Smooth muscle cell of the brain vasculature (primary cell): ENCODE measurements around the gene LYPLA2.
"Not testable (repeated sequence)": the region's sequence is repeated elsewhere in the genome, so short reads cannot be mapped to it uniquely, and the experiment has no call there.

Source experiments
- DNase-seq: peaks from one replicate; pipeline ENCODE4 v3.0.0-alpha.2; 2012; ENCODE audit warnings: low read depth, low spot score

The LYPLA2 gene

DNA sequence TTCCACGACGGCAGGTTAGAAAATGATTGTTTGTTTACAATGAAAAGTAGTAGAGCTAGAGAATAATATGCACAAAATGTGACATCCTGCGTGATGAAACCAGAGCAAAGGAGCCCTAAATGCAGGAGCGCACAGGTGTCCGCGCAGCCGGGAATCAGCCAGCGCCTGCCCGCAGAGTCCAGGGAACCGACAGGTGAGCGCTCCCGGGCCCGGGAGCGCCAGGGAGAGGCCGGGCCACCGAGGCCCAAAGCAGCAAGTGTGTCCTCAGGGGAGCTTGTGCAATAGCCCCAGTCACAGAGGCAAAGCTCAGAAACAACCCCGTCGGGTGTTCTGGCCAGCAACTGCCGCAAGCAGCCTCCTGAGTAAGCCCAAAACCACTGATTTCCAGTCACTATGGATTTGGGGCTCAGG is 10.4 kb downstream of the LYPLA2 start:
- DNase-seq: no peak

DNA sequence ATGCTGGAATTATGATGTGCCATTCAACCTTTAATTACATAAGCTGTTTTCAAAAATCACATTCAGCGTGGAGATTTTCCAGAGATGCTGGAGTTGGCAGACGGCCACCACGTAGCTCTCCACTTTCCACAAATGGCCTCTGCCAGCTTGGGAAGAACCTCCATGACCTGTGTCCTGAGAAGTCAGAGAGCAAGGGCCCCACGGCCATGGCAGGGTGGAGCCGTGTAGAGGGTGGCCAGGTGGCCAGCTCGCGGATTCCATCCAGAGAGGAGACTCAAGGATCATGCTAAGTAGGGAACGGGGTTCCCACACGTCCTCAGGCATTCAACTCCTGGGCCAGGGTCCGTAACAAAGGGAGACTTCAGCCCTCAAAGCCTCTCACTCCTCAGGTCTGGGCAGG is 10.9 kb downstream of the LYPLA2 start:
- no peak for DNase-seq

DNA sequence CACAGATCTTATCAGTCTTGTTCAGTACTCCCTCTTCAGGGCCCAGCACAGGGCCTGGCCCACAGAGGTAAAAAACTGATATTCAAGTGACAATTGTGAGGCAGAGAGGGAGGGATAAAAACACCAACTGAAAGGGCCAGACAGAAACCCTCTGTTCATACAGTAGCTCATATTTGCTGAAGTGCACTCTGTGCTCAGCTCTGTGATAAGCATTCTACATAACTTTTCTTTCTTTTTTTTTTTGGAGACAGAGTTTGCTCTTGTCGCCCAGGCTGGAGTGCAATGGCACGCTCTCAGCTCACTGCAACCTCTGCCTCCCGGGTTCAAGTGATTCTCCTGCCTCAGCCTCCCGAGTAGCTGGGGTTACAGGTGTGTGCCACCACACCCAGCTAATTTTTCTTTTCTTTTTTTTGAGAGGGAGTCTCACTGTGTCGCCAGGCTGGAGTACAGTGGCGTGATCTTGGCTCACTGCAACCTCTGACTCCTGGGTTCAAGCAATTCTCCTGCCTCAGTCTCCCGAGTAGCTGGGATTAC is 11.9 kb downstream of the LYPLA2 start:
- not testable (repeated sequence) for DNase-seq

DNA sequence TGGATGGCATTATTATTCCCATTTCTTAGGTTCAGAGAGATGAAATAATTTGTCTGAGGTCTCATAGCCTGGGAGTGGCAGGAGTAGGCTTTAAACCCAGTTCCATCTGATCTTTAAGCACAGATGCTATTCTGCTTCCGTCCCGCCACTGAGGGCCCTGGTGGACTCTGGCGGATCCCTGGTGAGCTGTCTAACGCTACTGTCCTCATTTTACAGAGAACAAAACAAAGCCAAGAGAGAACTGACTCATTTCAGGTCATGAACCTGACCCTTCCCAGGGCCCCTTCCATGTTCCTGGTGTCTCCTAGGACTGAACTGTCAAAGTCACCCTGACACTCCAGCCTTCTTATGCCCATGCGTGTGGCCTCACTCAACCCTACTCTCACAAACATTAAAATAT is 12.7 kb downstream of the LYPLA2 start:
- no peak for DNase-seq

DNA sequence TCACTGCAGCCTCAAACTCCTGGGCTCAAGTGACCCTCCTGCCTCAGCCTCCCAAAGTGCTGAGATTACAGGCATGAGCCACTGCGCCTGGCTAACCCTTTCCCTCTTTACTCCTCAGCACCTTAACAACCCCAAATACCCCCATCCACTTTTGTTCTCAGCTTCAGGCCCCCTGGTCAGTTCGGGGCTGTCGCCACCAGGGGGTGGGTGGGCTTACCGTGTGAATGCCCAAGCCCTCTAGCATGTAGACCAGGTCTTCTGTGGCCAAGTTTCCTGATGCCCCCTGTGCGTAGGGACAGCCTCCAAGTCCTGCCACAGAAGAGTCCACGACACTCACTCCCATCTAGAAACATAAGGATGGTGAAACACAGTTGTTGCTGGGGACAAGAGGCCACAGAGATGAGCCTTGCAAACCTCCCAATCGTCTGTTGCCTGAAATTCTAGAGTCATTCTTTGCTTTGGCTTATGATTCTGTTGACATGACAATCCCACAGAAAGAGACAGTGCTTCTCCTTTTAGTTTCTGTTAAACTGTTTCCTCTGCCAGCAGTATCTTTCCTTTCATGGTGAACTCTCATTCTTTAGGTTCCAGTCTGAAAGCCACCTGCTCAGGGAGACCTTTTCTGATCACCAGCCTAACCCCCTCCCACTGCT is 13.4 kb downstream of the LYPLA2 start:
- DNase-seq: no peak

DNA sequence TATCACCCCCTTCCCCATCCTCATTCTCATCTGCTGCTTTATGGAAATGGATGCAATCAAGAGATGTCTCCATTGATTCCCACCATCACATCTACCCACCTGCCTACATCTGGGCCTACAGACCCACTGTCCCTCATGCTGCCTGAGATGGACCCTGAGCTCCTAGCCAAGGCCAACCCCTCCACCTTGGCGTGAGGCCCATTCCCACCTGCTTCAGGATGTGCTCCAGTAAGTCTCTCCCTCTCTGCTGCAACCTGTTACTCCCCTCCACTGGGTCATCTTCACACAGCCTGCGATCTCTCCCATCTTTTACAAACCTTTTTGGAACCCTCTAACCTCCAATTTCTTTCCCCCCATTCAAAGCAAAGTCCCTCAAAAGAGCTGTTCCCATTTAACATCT is 14.1 kb downstream of the LYPLA2 start:
- no peak for DNase-seq

DNA sequence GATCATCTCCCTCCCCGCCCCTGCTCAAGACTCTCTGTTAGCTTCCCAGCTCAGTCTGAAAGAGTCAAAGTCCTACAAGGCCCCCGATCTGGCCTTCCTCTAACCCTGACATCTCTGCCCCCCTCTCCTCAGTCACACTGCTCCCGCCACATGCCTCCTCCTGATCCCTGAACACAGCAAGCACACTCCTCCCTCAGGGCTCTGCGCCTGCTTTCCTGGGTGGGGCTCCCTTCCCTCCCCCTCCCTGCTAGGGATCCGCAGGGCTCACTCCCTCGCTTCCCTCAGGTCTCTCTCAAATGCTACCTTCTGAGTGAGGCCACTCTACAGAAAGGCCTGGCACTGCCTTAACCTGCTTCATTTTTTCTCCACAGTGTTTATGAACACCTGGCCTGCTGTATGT is 15.3 kb downstream of the LYPLA2 start:
- no peak for DNase-seq

DNA sequence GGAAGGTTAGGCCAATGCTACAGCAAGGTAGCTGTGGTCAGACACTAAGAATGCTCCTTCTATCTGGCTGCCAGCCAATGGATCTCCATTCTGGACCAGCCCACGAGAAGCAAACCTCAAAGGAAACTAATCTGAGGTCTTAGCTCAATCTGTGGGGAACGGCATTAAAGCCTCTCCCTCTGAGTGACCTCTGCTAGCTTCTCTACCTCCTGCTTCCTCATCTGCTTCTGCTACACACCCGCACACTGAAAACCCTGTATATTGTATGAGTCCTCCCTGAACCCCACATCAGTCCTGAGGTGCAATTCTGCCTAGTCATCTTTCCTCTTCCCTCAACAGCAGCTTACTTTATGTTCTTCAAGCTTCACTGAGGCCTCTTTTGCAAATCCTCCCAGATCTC is 16.5 kb downstream of the LYPLA2 start:
- DNase-seq: no peak

DNA sequence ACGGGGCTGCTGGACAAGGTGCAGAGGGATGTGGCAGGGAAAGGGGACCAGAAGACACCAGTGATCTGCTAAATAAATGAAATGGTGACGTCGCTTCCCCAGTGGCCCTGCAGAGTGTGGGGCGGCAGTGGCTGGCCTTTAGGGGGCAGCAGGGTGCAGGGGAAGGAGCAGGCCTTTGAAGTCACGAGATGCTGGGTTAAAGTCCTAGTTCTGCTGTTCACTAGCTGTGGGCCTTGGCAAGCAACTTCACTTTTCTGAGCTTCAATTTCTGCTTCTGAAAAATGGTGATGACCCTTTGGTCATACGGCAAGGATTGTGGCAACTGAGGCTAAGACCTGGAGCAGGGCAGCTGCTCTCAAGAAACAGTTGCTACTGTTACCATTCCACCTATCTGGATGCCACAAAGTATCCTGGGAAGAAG is 18.8 kb downstream of the LYPLA2 start:
- no peak for DNase-seq

DNA sequence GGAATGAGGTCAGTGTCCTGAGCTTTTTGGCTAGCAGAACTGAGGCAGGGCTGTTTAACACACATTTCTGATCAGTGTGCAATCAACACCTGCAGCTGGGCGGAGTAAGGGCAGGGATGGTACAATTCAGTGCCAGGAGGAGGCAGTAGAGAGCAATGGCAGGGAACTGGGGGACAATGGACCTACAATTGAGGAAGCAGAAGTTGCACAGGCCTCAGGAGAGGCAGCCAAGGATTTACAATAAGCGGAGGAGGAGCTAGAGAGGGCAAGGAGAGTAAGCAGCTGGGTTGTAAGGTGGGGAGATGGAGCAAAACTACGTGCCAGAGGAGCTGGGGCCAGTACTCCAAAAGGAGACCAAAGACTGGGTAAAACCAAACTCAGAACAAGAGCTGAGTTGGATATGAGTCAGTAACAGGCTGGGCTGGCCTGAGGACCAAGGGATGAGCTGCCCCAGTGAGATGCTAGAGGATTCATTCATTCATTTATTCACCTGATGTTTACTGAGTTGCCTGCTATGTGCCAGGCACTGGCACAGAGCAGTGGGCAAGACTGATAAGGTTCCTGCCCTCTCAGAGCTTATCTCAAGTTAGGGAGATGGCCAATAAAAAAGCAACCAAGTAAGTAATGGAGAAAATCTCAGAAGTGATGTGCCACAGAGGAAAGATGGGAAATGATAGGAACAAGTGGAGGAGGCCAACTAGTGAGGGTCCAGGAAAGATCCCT is 20.0 kb downstream of the LYPLA2 start:
- DNase-seq: no peak

DNA sequence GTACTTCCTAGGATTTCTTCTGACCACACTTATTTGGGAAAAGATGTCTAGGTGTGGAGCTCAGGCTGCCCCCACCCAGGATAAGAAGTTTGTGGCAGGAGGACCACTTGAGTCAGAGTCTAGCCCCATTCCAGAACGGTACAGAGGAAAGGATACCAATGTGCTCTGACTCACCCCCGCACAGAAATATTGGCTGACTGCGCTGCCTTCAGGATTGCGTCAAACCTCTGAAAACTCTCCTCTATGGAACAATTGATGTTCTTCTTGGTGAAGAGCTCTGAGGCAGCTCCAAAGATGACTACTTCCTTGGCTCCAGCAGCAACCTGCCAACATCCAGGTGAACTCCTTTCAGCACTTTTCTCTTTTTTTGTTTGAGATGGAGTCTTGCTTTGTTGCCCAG is 23.1 kb downstream of the LYPLA2 start:
- DNase-seq: no peak

DNA sequence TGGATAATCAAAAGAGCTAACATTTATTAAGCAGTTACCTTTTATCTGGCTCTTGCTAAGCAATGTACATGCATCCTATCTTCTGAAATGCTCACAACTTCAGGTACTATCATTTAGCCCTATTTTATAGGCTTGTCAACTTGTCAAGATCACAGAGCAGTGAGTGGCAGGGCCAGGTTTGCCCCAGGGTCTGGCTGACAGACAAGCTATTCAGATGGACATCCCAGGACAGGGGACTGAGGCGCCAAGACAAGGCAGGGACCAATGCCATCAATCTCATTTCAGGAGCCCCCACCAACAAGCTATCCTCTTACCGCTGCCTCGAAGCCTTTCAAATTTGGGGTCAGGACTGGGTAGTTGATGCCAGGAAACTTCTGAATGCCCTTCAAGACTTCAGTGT is 25.4 kb downstream of the LYPLA2 start:
- DNase-seq: no peak

DNA sequence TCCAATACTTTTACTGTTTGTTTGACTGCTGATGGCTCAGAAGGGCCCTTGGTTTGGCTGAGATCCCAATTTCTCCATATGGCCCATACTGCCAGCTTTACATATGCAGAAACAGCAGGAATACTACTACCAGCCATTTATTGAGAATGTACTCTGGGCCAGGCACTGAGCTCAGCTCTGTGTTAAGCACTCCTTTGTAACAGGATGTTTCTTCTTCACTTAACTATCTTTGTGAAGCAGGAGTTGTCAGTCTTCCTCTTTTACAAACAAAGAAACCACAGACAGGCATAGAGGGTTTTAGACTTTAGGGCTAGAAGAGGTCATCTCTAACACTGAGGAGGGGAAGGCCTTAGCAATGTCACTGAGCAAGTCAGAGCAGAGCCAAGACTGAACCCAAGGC is 26.0 kb downstream of the LYPLA2 start:
- DNase-seq: no peak

DNA sequence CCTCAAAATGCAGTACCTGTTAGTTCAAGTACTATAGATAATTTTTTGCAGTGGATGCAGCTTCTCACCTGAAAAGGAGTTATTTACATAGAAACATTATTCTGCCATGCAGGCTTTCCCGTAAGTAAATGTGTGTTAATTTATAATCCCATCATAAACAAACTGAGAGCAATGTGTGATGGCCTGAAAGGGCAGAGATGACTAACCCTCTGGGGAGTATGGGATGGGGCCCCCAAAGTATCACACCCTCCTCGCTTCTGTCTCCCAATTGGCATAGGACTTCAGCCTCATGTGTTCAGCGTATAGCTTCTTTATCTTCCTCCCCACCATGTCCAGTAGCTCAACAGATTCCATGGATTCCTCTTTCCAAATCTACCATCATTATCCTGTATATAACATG is 26.7 kb downstream of the LYPLA2 start:
- DNase-seq: no peak

DNA sequence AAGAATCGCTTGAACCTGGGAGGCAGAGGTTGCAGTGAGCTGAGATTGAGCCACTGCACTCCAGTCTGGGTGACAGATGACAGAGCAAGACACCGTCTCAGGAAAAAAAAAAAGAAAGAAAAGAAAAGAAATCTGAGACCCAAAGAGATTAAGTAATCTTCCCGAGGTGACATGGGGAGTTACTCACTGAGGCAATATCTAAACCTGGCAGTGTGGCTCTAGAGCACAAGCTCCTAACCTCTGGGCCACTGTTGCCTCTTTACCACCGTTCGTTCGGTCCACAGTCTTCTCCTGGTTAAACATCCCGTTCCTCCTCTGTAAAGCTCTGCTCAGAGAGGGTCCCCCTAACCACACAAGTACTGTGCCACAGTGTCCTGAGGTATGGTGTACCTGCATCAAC is 32.8 kb downstream of the LYPLA2 start:
- no peak for DNase-seq

DNA sequence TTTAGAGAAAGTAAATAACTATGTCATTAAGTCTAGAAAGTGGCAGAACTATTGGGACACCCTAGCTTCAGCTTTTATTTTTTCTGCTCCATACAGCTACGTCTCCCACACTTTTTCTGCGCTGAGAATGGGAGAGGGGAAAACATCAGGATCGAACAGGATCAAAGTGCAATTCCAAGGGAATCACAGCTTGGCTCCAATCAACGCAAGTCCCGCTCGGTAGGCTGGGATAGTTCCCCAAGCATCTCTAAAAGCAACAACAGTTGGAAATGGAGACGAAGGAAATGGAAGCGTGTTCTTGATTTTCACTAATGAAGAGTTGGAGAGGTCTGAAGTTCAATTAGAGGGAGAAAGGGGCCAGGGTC is 33.7 kb downstream of the LYPLA2 start:
- no peak for DNase-seq

DNA sequence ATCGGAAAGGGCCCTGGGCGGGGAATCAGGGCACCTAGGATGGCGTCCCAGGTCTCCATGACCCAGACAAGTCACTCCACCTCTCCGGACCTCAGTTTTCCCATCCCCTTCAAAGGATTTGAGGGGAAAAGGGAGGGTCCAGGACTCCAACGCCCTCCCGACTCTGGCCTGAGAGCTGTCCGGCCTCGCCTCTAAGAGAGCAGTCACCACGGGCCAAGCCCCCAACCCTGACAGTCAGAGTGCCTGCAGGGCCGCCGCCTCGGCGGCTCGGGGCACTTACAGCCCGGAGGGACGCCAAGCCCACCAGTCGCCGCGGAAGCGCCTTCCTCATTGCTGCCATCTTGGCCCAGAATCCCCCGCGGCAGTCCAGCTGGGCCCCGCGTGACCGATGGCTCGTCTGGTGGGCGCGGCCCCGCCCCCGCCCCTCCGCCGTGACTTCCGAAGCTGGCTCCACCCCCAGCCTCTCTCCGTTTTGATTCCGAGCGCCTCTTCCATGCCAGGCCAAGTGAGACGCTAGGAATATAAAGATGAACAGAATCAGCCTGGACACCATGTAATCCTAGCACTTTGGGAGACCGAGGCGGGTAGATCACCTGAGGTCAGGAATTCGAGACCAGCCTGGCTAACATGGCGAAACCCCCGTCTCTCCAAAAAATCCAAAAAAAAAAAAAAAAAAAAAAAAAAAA is 34.3 kb downstream of the LYPLA2 start, which contains the start of gene HMGCL:
Gene HMGCL (minus strand): TSS at position 354 of the 686 bp plus-strand sequence. CDS start 14 bp downstream, at position 340.
- DNase-seq: peak; percentile 76

DNA sequence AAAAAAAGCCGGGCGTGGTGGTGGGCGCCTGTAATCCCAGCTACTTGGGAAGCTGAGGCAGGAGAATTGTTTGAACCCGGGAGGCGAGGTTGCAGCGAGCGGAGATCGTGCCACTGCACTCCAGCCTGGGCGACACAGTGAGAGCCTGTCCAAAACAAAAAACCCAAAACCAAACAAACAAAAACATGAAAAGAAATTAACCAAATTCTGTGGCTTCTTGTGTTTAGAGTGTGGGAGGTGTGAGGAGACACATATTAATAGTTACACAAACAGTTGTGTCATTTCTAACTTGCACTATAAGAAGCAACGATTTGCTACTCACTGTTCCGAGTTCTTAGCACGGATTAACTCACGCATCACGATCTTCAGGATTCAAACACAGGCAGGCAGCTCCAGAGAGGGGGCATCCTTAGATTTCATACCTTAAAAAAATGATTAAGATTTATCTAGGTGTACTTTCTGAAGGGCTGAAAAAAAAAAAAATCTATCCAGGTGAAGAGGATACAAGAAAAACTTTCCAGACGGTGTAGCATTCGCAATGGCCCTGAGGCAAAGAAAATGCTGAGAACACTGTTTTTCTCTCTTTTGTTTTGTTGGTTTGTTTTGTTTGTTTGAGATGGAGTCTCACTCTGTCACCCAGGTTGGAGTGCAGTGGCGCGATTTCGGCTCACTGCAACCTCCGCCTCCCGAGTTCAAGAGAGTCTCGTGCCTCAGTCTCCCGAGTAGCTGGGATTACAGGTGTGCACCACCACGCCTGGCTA is 35.0 kb downstream of the LYPLA2 start:
- no peak for DNase-seq

DNA sequence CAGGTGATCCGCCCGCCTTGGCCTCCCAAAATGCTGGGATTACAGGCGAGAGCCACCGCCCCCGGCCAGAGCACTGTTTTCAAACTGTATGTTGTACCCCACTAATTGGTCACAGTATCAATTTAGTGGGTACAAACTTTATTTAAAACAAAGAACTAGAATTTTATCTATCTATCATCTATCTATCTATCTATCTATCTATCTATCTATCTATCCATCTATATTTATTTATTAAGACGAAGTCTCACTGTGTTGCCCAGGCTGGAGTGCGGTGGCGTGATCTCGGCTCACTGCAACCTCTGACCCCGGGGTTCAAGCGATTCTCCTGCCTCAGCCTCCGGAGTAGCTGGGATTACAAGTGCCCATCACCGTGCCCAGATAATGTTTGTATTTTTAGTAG is 35.6 kb downstream of the LYPLA2 start:
- DNase-seq: not testable (repeated sequence)

DNA sequence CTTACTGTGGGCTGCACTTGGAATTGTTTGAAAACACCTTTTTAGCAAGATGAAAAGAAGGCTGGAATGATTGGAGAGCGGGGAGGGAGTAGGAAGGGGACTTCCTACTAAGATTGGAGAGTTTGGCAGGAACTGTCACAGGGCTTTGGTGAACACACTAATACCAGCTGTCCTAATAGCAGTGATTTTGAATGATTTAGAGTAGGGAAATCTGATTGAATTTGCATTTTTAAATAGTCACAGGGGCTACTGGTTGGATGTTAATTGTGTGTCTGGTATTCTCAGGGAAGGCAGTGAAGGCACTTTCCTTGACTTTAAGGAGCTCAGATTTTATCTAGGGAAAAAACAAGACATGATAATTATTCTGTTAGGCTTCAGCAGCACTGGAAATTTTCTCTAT is 36.8 kb downstream of the LYPLA2 start:
- no peak for DNase-seq

DNA sequence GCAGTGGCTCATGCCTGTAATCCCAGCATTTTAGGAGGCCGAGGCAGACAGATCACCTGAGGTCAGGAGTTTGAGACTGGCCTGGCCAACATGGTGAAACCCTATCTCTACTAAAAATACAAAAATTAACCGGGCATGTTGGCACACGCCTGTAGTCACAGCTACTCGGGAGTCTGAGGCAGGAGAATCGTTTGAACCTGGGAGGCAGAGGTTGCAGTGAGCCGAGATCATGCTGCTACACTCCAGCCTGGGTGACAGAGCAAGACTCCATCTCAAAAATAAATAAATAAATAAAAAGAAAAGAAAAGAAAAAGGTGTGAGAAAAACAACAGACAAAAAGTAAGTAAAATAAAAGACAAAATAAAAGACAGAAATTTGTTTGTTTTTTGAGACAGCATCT is 43.2 kb downstream of the LYPLA2 start:
- DNase-seq: not testable (repeated sequence)

DNA sequence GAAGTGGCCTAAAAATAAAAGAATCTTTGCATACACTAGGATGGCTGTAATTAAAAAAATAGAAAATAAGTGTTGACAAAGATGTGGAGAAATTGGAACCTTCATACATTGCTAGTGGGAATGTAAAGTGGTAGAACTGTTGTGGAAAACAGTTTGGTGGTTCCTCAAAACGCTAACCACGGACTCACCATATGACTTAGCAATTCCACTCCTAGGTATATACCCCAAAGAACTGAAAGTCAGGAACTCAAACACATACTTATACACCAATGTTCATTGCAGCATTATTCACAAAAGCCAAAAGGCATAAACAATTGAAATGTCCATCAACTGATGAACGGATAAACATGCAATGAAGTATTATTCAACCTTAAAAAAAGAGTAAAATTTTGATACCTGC is 45.1 kb downstream of the LYPLA2 start:
- no peak for DNase-seq
